ENCODE measurements around the gene PRSS22. TPM values are rescaled to one million over a fixed set of nuclear protein-coding genes. Genes with fewer than 3 reads are reported as not detected.

PRSS22 gene
- total RNA-seq, 6 experiments from 2014 or later = 0.18 to 2.1 (median 0.84) TPM; not detected in 1

DNA sequence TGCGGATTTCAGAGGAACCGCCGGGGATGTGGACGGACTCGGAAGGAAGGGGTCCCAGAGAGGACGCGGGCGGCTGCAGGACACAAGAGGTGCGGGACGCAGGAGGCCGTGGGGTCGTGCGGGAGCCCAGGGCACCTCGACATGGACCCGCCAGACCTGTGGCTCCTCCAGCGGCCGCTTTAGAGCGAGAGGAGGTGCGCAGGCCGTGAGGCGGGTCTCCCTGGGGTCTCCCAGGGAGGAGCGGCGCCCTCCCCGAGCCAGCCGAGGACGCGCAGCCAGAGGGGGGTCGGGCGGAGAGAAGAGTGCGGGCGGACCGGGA lies 46.9 kb upstream of the PRSS22 start:
- Histone ChIP-seq H3K27me3 (no peaks in the 10 kb centered on the region), H3K27ac (peak overlapping the region; percentile 63 to 82 (median 77)), H3K36me3 (no peaks in the 10 kb centered on the region), H3K9me3 (no peaks in the 10 kb centered on the region), H3K4me3 (peak overlapping the region; percentile 68 to 78 (median 75)), H3K4me1 (peaks cover 0 to 10% (median 0%) of the 10 kb centered on the region in 4 donors)
- no peak for TF ChIP-seq POLR2A (IDR thresholded peaks at IDR 0.05)
- 1% methylated on average over 12 of the region's 32 CpGs for WGBS (ENCODE audit: insufficient coverage, low coverage, low lambda C conversion rate, missing lambda C conversion rate)
- ATAC-seq (no peak), DNase-seq (peak in 1 of 3 donors; percentile 72)
- intact Hi-C loops (cut with DNase I) = no loop called here

DNA sequence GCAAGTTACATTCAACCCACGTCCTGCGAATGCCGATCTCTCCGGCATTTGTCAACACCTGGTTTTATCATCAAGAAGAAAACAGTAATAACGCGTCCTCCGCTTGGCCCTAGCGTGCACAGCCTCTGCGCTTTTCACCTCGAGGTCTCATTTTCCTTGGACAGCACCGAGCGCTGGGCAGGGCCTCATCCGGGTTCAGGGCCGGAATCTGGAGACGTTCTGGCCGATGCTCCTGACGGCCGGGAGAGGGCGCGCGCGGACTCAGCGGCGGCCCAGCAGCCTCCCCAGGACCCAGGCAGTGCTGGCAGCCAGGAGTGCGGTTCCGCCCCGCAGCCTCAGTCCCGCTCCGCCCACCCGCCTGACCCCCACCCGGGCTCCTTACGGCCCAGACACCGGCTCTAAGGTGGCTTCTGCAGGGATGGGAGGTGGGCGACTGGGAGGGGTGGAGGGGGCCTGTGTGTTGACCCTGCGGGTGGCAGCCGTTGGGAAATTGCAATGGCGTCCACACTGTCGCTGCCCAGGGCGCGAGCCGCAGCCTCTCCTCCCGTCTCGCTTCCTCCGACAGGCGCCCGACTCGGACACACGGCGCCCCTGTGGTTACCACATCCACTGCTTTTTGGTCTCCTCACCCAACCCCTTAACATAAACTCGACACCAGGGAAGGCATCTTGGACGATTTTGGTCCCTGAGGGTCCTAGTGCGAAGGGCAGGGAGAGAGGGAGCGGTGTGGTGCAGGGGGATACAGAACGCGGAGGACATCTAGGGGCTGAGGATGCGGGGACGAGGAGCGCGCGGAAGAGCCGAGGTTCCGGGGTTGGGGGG lies 46.3 kb upstream of the PRSS22 start:
- no peak for TF ChIP-seq POLR2A (IDR thresholded peaks at IDR 0.05)
- TF ChIP-seq, protein P1, sequence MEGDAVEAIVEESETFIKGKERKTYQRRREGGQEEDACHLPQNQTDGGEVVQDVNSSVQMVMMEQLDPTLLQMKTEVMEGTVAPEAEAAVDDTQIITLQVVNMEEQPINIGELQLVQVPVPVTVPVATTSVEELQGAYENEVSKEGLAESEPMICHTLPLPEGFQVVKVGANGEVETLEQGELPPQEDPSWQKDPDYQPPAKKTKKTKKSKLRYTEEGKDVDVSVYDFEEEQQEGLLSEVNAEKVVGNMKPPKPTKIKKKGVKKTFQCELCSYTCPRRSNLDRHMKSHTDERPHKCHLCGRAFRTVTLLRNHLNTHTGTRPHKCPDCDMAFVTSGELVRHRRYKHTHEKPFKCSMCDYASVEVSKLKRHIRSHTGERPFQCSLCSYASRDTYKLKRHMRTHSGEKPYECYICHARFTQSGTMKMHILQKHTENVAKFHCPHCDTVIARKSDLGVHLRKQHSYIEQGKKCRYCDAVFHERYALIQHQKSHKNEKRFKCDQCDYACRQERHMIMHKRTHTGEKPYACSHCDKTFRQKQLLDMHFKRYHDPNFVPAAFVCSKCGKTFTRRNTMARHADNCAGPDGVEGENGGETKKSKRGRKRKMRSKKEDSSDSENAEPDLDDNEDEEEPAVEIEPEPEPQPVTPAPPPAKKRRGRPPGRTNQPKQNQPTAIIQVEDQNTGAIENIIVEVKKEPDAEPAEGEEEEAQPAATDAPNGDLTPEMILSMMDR (IDR thresholded peaks at IDR 0.05) = peak; percentile 82 to 97 (median 96)
- WGBS (ENCODE audit: insufficient coverage, low coverage, low lambda C conversion rate, missing lambda C conversion rate) = 5% methylated on average over 27 of the region's 62 CpGs
- H3K27ac ChIP-seq = peak overlapping the region; percentile 63 to 82 (median 77)
- H3K27me3 ChIP-seq = no peaks in the 10 kb centered on the region
- H3K36me3 ChIP-seq = no peaks in the 10 kb centered on the region
- DNase-seq (peak; percentile 85 to 89 (median 88)), ATAC-seq (peak; percentile 63 to 69 (median 68))
- intact Hi-C loops (cut with DNase I) = no loop called here
- H3K9me3 ChIP-seq = no peaks in the 10 kb centered on the region
- peak overlapping the region; percentile 68 to 78 (median 75) for H3K4me3 ChIP-seq
- H3K4me1 ChIP-seq = peaks cover 0 to 10% (median 0%) of the 10 kb centered on the region in 4 donors

DNA sequence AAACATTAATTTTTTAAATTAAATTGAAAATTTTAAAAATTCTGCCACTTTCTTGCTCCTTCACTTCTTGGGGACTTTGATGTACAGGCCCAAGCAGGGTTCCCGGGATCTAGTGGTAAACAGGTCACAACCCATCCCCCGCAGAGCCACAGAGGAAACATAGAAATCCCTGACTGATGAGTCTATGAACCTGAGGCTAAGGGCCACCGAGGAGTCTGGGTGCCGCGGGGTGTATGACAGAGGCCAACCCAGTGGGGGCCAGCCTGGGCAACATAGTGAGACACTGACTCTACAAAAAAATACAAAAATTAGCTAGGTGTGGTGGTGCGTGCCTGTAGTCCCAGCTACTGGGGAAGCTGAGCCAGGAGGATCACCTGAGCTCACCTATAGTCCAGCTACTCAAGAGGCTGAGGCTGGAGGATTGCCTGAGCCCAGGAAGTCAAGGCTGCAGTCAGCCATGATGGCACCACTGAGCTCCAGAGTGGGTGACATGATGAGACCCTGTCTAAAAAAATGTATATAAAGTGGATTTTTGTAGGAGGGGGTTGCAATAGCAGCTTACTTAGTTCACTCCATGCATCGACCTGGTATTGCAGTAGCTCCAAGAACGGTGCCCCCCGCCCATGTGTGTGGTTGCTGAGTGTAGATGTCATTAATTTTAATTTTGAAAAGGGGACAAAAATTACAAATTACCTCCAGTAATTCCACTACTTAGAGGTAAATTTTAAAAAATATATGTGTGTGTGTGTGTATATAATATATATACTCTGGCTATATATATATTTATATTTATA lies 44.6 kb upstream of the PRSS22 start:
- Histone ChIP-seq H3K4me1 (peaks cover 0 to 10% (median 0%) of the 10 kb centered on the region in 4 donors), H3K9me3 (no peaks in the 10 kb centered on the region), H3K4me3 (no peak overlapping the region), H3K36me3 (no peaks in the 10 kb centered on the region), H3K27ac (no peak overlapping the region), H3K27me3 (no peaks in the 10 kb centered on the region)
- DNase-seq (no peak), ATAC-seq (no peak)
- intact Hi-C loops (cut with DNase I) = no loop called here
- 90% methylated on average over 5 of the region's 9 CpGs for WGBS (ENCODE audit: insufficient coverage, low coverage, low lambda C conversion rate, missing lambda C conversion rate)
- TF ChIP-seq, protein P1 (IDR thresholded peaks at IDR 0.05) = no peak
- TF ChIP-seq POLR2A (IDR thresholded peaks at IDR 0.05) = no peak

DNA sequence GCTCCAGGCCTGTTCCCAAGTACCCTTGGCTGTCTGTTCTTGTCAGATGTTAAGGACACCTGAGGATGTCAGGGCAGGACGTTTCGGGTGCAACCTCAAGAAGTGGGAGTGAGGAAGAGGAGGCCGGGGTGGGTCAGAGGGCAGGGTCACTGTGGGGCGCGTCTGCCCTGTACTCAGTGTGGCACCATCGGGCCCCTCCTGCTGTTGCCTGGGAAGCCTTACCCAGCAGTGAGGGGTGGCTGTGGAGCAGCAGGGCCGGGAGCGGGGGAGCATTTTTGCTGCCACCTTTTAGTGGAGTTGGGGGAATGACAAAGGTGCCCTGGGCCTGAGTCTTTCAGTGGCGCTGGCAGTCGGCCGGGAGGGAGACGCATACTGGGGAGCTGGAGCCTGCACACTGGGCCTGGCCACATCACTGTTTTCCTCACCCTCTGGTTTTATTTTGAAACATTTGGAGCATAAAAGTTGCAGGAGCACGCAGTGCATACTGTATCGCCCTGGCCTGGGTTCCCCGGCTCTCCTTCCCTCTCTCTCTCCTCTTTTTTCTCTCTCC lies 42.6 kb upstream of the PRSS22 start:
- Histone ChIP-seq H3K27me3 (no peaks in the 10 kb centered on the region), H3K9me3 (no peaks in the 10 kb centered on the region), H3K36me3 (no peaks in the 10 kb centered on the region), H3K27ac (no peak overlapping the region), H3K4me3 (no peak overlapping the region), H3K4me1 (peaks cover 0 to 5% (median 0%) of the 10 kb centered on the region in 4 donors)
- no peak for TF ChIP-seq POLR2A (IDR thresholded peaks at IDR 0.05)
- TF ChIP-seq, protein P1 (IDR thresholded peaks at IDR 0.05) = no peak
- no peak for ATAC-seq
- intact Hi-C loops (cut with DNase I) = no loop called here
- no peak for DNase-seq
- 100% methylated on average over 3 of the region's 15 CpGs for WGBS (ENCODE audit: insufficient coverage, low coverage, low lambda C conversion rate, missing lambda C conversion rate)
